ENCODE results near the gene C22orf31. TPM values are rescaled to one million over a fixed set of nuclear protein-coding genes. Genes with fewer than 3 reads are reported as not detected.

Gene C22orf31
- total RNA-seq: not detected

GRCh38 chr22:29061773-29062172 is at the start of gene C22orf31:
Gene C22orf31, minus strand, starts transcription at chr22:29061831. Its CDS starts 39 bp downstream, at chr22:29061792.
- H3K36me3 Mint-ChIP-seq: no peaks in the 10 kb centered on the region
- no peak for DNase-seq (ENCODE audit: low spot score)
- no peaks in the 10 kb centered on the region for H3K4me1 Mint-ChIP-seq (ENCODE audit: low read depth in 2 of 2)
- no peaks in the 10 kb centered on the region for H3K9me3 Mint-ChIP-seq
- no peak within 1 kb of the TSS for H3K4me3 Mint-ChIP-seq
- peaks cover 40 to 44% of the 10 kb centered on the region in 2 donors for H3K27me3 Mint-ChIP-seq
- no peak for ATAC-seq
- no peak within 1 kb of the TSS for H3K27ac Mint-ChIP-seq

DNA sequence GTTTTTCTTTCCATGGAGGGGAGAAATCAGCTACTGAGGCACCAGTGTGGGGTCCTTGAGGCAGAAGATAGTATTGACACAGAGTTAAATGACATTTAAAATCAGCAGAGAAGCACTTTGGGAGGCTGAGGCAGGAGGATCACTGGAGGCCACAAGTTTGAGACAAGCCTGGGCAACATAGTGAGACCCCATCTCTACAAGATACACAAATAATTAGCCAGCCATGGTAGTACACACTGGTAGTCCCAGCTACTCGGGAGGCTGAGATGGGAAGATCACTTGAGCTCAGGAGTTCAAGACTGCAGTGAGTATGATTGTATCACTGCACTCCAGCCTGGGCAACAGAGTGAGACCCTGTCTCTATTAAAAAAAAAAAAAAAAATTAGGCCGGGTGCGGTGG is 49.3 kb upstream of the C22orf31 start:
- no peak for ATAC-seq
- peak overlapping the region in 1 of 2 donors; percentile 40 for H3K27ac Mint-ChIP-seq
- peaks cover 12 to 38% of the 10 kb centered on the region in 2 donors for H3K27me3 Mint-ChIP-seq
- H3K36me3 Mint-ChIP-seq: no peaks in the 10 kb centered on the region
- no peaks in the 10 kb centered on the region for H3K9me3 Mint-ChIP-seq
- H3K4me3 Mint-ChIP-seq: no peak overlapping the region
- DNase-seq (ENCODE audit: low spot score): no peak
- H3K4me1 Mint-ChIP-seq (ENCODE audit: low read depth in 2 of 2): peaks cover 7 to 9% of the 10 kb centered on the region in 2 donors

DNA sequence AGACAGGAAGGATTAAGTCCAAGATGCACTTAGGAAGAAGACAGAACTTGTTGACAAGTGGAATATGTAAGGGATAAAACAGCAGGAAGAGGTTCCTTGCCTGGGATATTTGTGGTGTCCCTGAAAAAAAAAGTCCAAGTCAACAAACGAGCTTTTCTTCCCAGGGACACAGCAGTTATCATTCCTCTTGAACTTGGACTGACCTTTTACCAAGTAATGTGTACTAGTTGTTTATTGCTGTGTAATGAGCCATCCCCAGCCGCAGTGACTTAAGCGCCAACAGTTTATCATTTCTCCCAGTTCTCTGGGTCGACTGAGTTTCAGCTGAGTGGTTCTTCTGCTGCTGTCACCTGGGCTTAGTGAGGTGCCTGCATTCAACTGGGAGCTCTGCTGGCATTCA is 48.2 kb upstream of the C22orf31 start:
- DNase-seq (ENCODE audit: low spot score) (no peak), ATAC-seq (no peak)
- no peak overlapping the region for H3K4me3 Mint-ChIP-seq
- H3K27ac Mint-ChIP-seq: no peak overlapping the region
- peaks cover 12 to 26% of the 10 kb centered on the region in 2 donors for H3K27me3 Mint-ChIP-seq
- no peaks in the 10 kb centered on the region for H3K36me3 Mint-ChIP-seq
- no peaks in the 10 kb centered on the region for H3K9me3 Mint-ChIP-seq
- no peaks in the 10 kb centered on the region for H3K4me1 Mint-ChIP-seq (ENCODE audit: low read depth in 2 of 2)

- DNase-seq (ENCODE audit: low spot score) (no peak), ATAC-seq (no peak)
- H3K36me3 Mint-ChIP-seq: no peaks in the 10 kb centered on the region
- H3K4me3 Mint-ChIP-seq: no peak overlapping the region
- H3K27me3 Mint-ChIP-seq: peaks cover 13 to 24% of the 10 kb centered on the region in 2 donors
- H3K27ac Mint-ChIP-seq: no peak overlapping the region
- H3K9me3 Mint-ChIP-seq: no peaks in the 10 kb centered on the region
- no peaks in the 10 kb centered on the region for H3K4me1 Mint-ChIP-seq (ENCODE audit: low read depth in 2 of 2)
Observed at GRCh38 chr22:29108137-29108536, 46.5 kb upstream of the C22orf31 start.

- Mint-ChIP-seq H3K36me3 (no peaks in the 10 kb centered on the region), H3K4me1 (ENCODE audit: low read depth in 2 of 2) (no peaks in the 10 kb centered on the region), H3K9me3 (no peaks in the 10 kb centered on the region), H3K27me3 (peaks cover 13 to 19% of the 10 kb centered on the region in 2 donors), H3K4me3 (no peak overlapping the region), H3K27ac (no peak overlapping the region)
- DNase-seq (ENCODE audit: low spot score) (no peak), ATAC-seq (no peak)
Observed at GRCh38 chr22:29106839-29107238, 45.2 kb upstream of the C22orf31 start.

DNA sequence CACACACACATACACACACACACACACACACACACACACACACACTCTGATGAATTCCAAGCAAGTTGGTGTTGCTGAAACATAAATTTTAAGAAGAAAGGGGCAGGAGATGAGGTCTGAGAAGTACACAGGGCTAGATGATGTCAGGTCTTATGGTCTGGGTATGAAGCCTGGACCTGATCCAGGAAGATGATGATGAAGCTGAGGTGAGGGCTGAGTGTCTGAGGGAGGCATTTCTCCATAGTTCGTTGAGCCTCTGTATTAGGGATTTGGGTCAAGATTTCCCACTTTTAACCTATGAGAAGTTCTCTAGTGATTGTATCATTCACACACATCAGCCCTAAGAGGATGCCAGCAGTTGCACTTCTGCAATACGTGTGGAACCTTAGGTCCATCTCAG is 43.8 kb upstream of the C22orf31 start:
- no peak for DNase-seq (ENCODE audit: low spot score)
- ATAC-seq: no peak
- no peaks in the 10 kb centered on the region for H3K4me1 Mint-ChIP-seq (ENCODE audit: low read depth in 2 of 2)
- H3K9me3 Mint-ChIP-seq: no peaks in the 10 kb centered on the region
- H3K27me3 Mint-ChIP-seq: peaks cover 9 to 12% of the 10 kb centered on the region in 2 donors
- no peak overlapping the region for H3K4me3 Mint-ChIP-seq
- H3K36me3 Mint-ChIP-seq: no peaks in the 10 kb centered on the region
- no peak overlapping the region for H3K27ac Mint-ChIP-seq

DNA sequence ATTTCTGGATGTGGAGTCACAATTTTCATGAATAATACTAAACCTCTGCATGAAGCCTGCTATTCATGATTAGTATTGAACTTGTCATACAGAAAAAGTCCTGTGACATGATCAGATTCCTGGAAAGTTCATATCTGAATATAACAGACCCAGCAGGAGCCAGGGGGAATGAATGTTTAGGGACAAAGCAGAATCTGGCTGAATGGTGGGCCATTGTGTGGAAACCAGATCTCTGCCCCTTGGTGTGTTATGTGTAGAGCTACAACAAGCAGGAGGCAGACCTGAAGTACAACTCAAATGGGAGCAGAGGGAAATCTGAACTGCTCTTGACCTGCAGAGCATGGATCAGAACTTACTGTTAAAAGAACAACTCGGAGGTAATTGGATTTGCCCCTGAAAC is 41.5 kb upstream of the C22orf31 start:
- no peak for DNase-seq (ENCODE audit: low spot score)
- H3K27ac Mint-ChIP-seq: no peak overlapping the region
- peaks cover 0 to 3% of the 10 kb centered on the region in 2 donors for H3K27me3 Mint-ChIP-seq
- ATAC-seq: no peak
- H3K4me1 Mint-ChIP-seq (ENCODE audit: low read depth in 2 of 2): no peaks in the 10 kb centered on the region
- no peaks in the 10 kb centered on the region for H3K36me3 Mint-ChIP-seq
- H3K9me3 Mint-ChIP-seq: no peaks in the 10 kb centered on the region
- no peak overlapping the region for H3K4me3 Mint-ChIP-seq

DNA sequence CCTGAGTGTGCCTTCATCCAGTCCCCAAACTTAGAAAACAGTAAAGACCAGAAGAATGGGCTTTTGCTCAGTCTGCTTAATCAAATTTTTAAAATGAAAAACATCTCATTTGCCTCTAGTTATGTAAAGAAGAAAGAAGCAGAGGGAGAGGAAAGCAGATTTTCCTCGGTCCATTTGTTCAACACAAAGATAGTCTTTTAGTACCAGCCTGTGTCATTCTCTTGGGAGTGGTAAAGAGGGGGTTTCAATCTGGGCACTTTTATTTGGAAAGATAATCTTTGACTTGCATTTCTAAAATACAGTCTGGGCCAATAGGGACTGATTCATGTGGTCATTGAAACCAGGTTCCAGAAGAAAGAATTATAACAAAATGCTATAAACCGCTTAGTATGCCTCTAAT is 40.7 kb upstream of the C22orf31 start:
- no peaks in the 10 kb centered on the region for H3K9me3 Mint-ChIP-seq
- H3K36me3 Mint-ChIP-seq: no peaks in the 10 kb centered on the region
- peaks cover 0 to 3% of the 10 kb centered on the region in 2 donors for H3K27me3 Mint-ChIP-seq
- ATAC-seq (no peak), DNase-seq (ENCODE audit: low spot score) (no peak)
- no peak overlapping the region for H3K4me3 Mint-ChIP-seq
- no peaks in the 10 kb centered on the region for H3K4me1 Mint-ChIP-seq (ENCODE audit: low read depth in 2 of 2)
- H3K27ac Mint-ChIP-seq: no peak overlapping the region

DNA sequence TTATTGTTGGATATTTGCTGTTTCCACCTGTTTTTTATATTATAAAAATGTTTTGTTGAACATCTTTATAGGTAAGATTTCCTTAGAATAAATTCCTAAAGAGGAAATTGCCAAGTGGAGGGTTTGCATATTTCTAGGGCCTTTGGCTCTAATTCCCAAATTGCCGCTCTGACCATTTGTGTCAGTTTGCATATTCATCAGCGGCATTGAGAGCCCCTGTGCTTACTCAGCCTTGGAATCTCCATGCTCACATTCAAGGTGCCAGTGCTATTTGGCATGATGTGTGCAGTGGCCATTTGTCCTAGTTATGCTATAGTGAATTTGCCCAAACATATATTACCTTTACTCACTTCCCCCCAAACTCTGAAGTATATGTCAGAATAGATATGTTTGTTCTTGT is 36.7 kb upstream of the C22orf31 start:
- ATAC-seq: no peak
- no peak for DNase-seq (ENCODE audit: low spot score)
- Mint-ChIP-seq H3K4me1 (ENCODE audit: low read depth in 2 of 2) (no peaks in the 10 kb centered on the region), H3K27me3 (peaks cover 0 to 3% of the 10 kb centered on the region in 2 donors), H3K4me3 (no peak overlapping the region), H3K27ac (no peak overlapping the region), H3K36me3 (no peaks in the 10 kb centered on the region), H3K9me3 (no peaks in the 10 kb centered on the region)

DNA sequence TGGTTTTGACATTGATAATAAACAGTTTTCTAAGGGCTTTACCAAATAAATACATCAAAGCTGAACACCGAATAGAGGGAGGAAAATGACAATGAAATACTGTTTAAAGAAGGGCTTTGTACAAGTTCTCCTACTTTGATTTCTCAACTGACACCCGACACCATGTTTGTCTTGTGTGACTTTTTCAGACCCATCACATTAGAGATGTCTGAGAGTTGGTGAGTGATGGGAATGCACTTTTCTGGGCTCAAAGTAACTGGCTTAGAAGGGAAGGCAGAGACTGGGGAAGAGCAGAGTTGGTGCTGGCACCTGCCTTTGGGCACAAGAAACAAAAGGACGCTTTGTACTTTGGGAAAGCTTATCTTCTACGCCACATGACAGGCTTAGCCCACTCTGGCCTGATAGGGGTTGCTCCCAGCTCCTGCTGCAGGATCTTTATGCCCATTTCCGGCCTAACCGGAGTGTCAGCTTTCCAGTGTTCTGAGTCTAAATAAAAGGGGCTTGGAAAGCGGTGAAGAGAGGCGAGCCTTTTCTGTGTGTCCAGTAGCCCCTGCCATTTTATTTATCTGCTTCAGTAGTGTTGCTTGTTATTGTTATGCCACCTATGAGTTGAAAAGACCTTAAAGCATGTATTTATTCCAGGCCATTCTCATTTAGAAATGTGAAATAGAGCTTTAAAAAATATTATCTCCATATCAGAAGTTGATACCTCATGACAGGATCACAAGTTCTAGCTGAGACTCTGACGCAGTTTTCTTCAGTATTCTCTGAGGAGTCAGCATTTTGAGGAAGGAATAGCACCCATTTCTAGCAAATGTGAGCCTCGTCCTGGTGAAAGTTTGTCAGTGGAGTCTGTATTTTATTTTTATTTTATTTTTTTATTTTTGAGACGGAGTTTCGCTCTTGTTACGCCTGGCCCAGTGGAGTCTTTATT is 35.4 kb upstream of the C22orf31 start:
- DNase-seq (ENCODE audit: low spot score): no peak
- Mint-ChIP-seq H3K4me3 (no peak overlapping the region), H3K27me3 (peaks cover 1 to 5% of the 10 kb centered on the region in 2 donors), H3K4me1 (ENCODE audit: low read depth in 2 of 2) (peaks cover 0 to under 1% of the 10 kb centered on the region in 2 donors), H3K9me3 (no peaks in the 10 kb centered on the region), H3K36me3 (no peaks in the 10 kb centered on the region), H3K27ac (no peak overlapping the region)
- no peak for ATAC-seq

DNA sequence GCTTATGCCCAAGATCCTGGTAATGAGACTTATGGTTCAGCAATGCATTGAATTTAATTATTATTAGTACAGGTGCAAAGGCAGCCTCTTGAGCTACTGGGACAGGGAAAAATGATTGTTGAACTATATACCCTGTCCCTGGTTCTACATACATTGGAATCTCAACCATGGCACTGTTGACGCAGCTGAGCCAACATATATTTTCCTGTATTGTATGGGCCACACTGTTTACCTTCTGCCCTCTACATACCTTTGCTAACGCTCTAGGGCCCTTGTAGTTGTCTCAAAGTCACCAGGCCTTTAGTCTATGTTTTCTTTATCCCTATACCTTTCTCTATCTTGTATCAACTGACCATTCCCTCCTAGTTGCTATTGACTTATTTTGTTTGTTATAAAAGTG is 33.8 kb upstream of the C22orf31 start:
- Mint-ChIP-seq H3K36me3 (no peaks in the 10 kb centered on the region), H3K4me3 (no peak overlapping the region), H3K9me3 (no peaks in the 10 kb centered on the region), H3K27me3 (peaks cover 9 to 10% of the 10 kb centered on the region in 2 donors), H3K4me1 (ENCODE audit: low read depth in 2 of 2) (peaks cover 6% of the 10 kb centered on the region in 2 donors), H3K27ac (no peak overlapping the region)
- ATAC-seq: no peak
- no peak for DNase-seq (ENCODE audit: low spot score)

DNA sequence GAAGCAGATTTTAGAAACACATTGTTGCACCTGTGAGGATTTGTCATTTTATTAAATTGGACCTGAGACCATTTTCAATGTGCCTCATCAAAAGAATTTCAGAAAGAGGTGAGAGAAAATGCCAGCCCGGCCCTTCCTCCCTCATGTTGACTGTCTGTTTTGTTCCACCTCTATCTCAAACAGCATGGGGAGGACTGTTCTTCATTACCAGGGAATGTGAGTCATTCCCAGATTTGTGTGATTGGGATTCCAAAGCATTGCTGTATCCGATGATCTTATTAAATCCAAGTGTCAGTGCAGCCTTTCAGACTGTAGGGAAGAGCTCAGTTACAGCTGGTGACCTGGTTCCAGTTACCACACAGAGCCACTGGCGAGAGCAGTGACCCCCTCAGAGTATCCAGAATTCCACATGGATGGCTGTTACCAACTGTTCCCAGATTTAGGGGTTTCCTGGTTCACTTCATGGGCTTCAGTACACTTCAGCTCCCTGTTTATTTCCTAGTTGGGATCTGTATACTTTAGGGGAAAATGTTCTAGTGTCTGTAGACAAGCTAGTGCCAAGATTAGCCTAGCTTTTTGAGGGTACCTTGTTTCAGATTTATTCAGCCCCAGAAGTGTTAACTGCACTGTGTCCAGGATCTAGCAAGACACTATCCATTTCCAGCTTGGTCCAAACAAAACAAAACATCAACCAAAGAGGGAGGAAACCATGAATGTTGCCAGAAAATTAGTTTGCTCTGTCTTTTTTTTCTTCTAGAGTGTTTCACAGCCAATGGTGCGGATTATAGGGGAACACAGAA is 32.1 kb upstream of the C22orf31 start:
- Mint-ChIP-seq H3K36me3 (no peaks in the 10 kb centered on the region), H3K4me1 (ENCODE audit: low read depth in 2 of 2) (peaks cover 6% of the 10 kb centered on the region in 2 donors), H3K27ac (no peak overlapping the region), H3K9me3 (no peaks in the 10 kb centered on the region), H3K27me3 (peaks cover 20 to 24% of the 10 kb centered on the region in 2 donors), H3K4me3 (no peak overlapping the region)
- ATAC-seq: no peak
- DNase-seq (ENCODE audit: low spot score): no peak

GRCh38 chr22:29093030-29093429 is 31.4 kb upstream of the C22orf31 start:
- Mint-ChIP-seq H3K4me3 (no peak overlapping the region), H3K27ac (no peak overlapping the region), H3K27me3 (peaks cover 20 to 28% of the 10 kb centered on the region in 2 donors), H3K36me3 (no peaks in the 10 kb centered on the region), H3K4me1 (ENCODE audit: low read depth in 2 of 2) (peaks cover 6% of the 10 kb centered on the region in 2 donors), H3K9me3 (no peaks in the 10 kb centered on the region)
- ATAC-seq (no peak), DNase-seq (ENCODE audit: low spot score) (no peak)

DNA sequence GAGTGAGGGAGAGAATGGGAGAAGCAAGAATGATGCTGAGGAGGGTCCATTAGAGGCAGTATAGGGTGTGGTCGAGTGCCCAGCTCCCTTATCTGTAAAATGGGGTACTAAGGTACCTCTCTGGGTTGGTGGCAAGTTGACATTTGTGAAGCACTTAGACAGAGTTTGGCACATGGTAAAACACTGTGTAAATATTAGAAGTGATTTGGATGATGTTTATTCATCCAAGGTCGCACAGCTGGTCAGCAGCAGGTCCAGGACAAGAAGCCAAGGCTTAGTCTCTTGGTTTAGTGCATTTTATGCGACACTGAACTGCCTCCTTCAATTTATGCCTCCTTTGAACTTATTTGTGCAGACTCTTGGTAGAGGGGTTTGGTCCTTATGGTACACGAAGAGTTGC is 30.6 kb upstream of the C22orf31 start:
- Mint-ChIP-seq H3K27me3 (peaks cover 20 to 28% of the 10 kb centered on the region in 2 donors), H3K9me3 (no peaks in the 10 kb centered on the region), H3K4me1 (ENCODE audit: low read depth in 2 of 2) (peaks cover 6% of the 10 kb centered on the region in 2 donors), H3K4me3 (no peak overlapping the region), H3K27ac (no peak overlapping the region), H3K36me3 (no peaks in the 10 kb centered on the region)
- no peak for DNase-seq (ENCODE audit: low spot score)
- no peak for ATAC-seq
